Measurements from ENCODE around the gene MCAT. TPM values are rescaled to one million over a fixed set of nuclear protein-coding genes. Genes with fewer than 3 reads are reported as not detected.
"Not testable (repeated sequence)": the region's sequence is repeated elsewhere in the genome, so short reads cannot be mapped to it uniquely, and the experiment has no call there.

Gene MCAT
- total and polyA plus RNA-seq, 5 experiments from 2014 or later = 9.2 to 11.3 (median 10.8) TPM

DNA sequence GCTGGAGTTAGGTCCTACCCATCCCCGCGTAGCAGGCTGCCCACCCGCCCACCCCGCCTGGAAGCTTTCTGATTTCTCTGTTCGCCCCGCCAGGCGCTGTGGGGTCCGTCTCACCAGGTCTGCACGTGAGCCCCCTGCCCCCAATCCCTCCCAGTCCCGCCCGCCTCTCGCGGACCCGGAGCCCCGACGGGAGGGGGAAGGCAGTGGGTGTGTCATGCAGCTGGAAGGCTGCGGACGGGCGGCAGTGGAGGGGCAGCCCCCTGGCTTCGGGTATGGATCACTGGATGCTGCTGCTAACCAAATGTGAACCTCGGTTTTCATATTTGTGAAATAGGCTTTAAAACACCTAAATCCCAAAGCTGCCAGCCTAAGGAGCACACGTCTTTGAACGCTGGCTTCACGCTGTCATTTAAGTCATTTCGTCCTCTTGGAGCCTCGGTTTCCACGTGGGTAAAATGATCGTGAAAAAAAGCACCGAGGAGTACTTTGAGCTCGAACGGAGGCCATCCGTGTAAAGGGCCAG is 33.2 kb downstream of the MCAT start:
- peak overlapping the region; percentile 70 to 89 (median 84) for H3K4me3 Mint-ChIP-seq
- H3K27me3 Mint-ChIP-seq = peaks cover 0 to 9% (median 0%) of the 10 kb centered on the region in 5 donors
- peak overlapping the region in 4 of 10 donors; percentile 27 to 82 (median 77) for H3K27ac Mint-ChIP-seq
- POLR2A ChIA-PET = interaction anchor here (0.5 to 1.6 kb wide), 7 partner anchors 8 to 266 kb away, joined by 3 to 4 read pairs (median 3); partner anchors contain the start of gene PACSIN2
- ATAC-seq (no peak), DNase-seq (no peak)
- H3K4me1 Mint-ChIP-seq = peaks cover 0 to 16% (median 8%) of the 10 kb centered on the region in 4 donors
- H3K9me3 Mint-ChIP-seq = no peaks in the 10 kb centered on the region
- no peaks in the 10 kb centered on the region for H3K36me3 Mint-ChIP-seq

DNA sequence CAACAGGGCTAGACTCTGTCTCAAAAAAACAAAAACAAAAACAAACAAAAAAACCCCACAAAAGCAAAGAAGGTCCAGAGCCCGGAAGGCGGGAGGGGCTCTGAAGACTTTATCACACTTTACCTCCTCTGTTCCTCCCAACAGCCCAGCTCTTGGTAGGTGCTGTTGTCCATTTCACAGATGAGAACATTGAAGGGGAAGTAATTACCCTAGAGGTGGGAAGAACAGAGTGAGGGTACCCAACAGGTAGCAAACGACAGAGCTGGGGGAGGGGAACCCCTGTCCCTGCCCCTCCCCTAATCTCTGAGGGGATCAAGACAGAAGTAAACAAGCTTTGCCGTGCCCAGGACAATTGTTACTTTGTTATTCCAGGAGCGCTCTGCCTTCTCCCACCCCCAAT is 33.7 kb downstream of the MCAT start:
- Mint-ChIP-seq H3K4me3 (peak overlapping the region in 9 of 10 donors; percentile 14 to 74 (median 47)), H3K27ac (peak overlapping the region in 3 of 10 donors; percentile 37 to 51 (median 44)), H3K36me3 (no peaks in the 10 kb centered on the region), H3K4me1 (peaks cover 0 to 15% (median 8%) of the 10 kb centered on the region in 4 donors), H3K27me3 (peaks cover 0 to 9% (median 0%) of the 10 kb centered on the region in 5 donors), H3K9me3 (no peaks in the 10 kb centered on the region)
- no peak for DNase-seq
- POLR2A ChIA-PET = interaction anchor here (0.5 to 1.6 kb wide), 2 partner anchors 41 to 78 kb away, joined by 3 read pairs; no protein-coding TSS in a partner anchor
- no peak for ATAC-seq

DNA sequence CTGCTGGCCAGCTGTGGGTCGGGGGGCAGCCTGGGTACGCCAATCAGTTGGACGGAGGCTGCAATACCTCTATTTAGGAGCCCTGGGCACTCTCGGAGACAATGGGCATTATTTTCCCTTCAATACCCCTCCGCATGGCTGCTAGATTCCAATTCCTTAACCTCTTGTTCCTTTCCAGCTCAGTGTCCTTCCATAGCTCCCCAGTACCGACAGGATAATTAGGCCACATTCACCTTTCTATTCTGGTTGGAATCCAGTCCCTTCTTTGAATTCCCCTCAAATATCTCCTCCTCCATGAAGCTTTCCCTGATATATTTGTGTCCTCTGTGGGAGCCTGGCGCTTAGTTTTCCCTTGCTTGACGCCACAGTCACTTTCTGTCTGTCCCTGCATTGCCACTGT is 36.9 kb downstream of the MCAT start:
- POLR2A ChIA-PET = interaction anchor here (0.7 kb wide), 1 partner anchor 82 kb away, joined by 3 read pairs; no protein-coding TSS in a partner anchor
- no peak for ATAC-seq
- Mint-ChIP-seq H3K36me3 (no peaks in the 10 kb centered on the region), H3K9me3 (no peaks in the 10 kb centered on the region), H3K4me1 (peaks cover 5 to 11% (median 8%) of the 10 kb centered on the region in 4 donors), H3K4me3 (no peak overlapping the region), H3K27me3 (peaks cover 0 to 3% (median 0%) of the 10 kb centered on the region in 5 donors), H3K27ac (no peak overlapping the region)
- DNase-seq = no peak

DNA sequence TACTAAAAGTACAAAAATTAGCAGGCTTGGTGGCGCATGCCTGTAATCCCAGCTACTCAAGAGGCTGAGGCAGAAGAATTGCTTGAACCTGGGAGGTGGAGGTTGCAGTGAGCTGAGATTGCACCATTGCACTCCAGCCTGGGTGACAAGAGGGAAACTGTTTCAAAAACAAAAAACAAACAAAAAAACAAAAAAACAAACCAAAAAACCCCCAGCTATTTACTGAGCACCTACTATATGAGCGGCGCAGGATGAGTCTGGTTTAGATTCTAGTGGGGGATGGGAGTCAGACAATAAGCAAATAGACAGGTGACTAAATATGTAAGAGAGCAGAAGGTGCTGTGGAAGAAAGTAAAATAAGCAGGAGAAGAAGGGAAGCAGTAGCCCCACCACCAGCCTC is 38.2 kb downstream of the MCAT start:
- H3K4me1 Mint-ChIP-seq = peaks cover 2 to 10% (median 5%) of the 10 kb centered on the region in 4 donors
- H3K27ac Mint-ChIP-seq, H3K9me3 Mint-ChIP-seq, H3K36me3 Mint-ChIP-seq, H3K27me3 Mint-ChIP-seq, H3K4me3 Mint-ChIP-seq, ATAC-seq, POLR2A ChIA-PET, DNase-seq: not testable (repeated sequence)

DNA sequence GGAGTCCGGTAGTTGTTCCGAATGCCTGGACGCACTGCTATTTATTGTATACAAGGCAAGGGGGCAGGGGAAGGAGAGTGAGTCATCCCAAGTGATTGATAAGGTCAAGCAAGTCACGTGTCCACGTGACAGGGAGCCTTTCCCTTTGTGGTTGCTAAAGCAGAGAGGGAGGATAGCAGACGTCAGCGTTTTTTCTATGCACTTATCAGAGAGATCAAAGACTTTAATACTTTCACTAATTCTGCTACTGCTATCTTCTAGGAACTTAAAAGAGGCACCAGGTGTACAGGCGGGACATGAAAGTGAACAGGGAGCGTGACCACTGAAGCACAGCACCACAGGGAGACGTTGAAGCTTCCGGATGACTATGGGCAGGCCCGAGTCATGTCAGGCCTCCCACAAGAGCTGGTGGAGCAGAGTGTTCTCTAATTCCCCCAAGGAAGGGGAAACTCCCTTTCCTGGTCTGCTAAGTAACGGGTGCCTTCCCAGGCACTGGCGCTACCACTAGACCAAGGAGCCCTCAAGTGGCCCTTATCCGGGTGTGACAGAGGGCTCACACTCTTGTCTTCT is 39.1 kb downstream of the MCAT start:
- POLR2A ChIA-PET = interaction anchor here (0.5 kb wide), 1 partner anchor 16 kb away, joined by 5 read pairs; no protein-coding TSS in a partner anchor
- peak overlapping the region in 2 of 10 donors; percentile 36 to 64 for H3K4me3 Mint-ChIP-seq
- not testable (repeated sequence) for H3K27me3 Mint-ChIP-seq, H3K9me3 Mint-ChIP-seq, ATAC-seq, H3K36me3 Mint-ChIP-seq
- H3K4me1 Mint-ChIP-seq = peaks cover 2 to 10% (median 5%) of the 10 kb centered on the region in 4 donors
- peak in 1 of 10 donors; percentile 14 for DNase-seq
- H3K27ac Mint-ChIP-seq = peak overlapping the region in 4 of 10 donors; percentile 9 to 86 (median 72)

DNA sequence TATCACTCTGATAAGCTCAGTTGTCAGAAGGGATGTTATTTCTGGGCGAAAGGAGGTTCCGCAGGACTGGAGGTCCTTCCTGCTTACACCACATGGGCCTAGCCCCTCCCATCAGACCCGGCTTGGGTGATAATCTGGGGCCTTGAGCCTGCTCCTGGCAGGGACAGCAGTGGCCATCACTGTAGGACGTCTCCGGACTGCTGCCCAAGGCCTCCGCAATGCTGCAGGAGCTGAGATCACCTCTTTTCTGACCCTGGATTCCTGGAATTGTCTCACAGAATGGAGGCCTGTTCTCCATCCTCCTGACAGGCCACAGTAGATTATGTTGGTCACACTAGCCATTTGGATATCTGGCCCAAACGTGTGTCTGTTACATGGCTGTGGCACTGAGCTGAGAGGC is 41.9 kb downstream of the MCAT start:
- Mint-ChIP-seq H3K27me3 (no peaks in the 10 kb centered on the region), H3K36me3 (peaks cover 0 to 3% (median 0%) of the 10 kb centered on the region in 3 donors), H3K4me1 (peaks cover 0 to 10% (median 5%) of the 10 kb centered on the region in 4 donors), H3K9me3 (peaks cover 0 to 6% (median under 1%) of the 10 kb centered on the region in 9 donors), H3K4me3 (no peak overlapping the region), H3K27ac (no peak overlapping the region)
- ATAC-seq (no peak), DNase-seq (no peak)
- POLR2A ChIA-PET = no interaction called here

DNA sequence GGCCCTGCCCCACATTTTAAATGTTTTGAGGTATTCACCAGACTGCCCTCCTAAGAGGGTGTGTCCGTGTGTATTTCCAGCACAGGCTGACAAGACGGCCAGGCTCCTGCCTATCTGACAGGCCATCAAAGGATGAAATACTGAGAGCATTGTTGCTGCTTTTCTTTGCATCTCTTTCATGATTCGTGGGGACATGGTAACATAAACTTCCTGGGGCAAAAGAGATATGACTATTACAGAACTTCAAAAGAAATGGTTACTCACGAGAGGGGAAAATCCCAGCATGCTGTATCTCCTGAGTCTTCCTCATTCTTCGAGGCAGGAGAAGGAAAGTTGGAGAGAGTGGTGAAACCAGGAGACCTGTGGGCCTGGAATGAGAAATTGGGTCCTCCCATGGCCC is 43.0 kb downstream of the MCAT start:
- Mint-ChIP-seq H3K27me3 (no peaks in the 10 kb centered on the region), H3K36me3 (peaks cover 0 to 5% (median 3%) of the 10 kb centered on the region in 3 donors), H3K27ac (no peak overlapping the region), H3K4me3 (no peak overlapping the region), H3K9me3 (peaks cover 0 to 10% (median 6%) of the 10 kb centered on the region in 9 donors), H3K4me1 (peaks cover 0 to 10% (median 5%) of the 10 kb centered on the region in 4 donors)
- DNase-seq (no peak), ATAC-seq (no peak)
- POLR2A ChIA-PET = no interaction called here

DNA sequence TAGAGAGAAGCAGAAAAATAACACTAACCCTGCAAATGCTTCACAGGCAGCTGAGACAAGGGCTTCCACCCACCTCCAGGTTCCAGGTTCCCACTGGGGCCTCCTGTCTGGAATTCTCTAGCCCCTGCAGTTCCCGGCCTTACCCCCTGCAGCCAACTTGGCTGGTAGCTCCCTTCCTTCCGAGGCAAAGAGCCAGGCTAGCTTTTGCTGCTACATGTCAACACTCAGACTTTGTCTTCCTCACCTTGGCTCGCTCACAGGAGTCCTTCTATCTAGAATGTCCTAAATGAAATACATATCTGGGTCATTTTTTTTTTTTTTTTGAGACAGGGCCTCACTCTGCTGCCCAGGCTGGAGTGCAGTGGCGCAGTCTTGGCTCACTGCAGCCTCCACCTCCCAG is 44.1 kb downstream of the MCAT start:
- Mint-ChIP-seq H3K4me3 (no peak overlapping the region), H3K27me3 (no peaks in the 10 kb centered on the region), H3K36me3 (peaks cover 0 to 5% (median 3%) of the 10 kb centered on the region in 3 donors), H3K9me3 (peaks cover 0 to 11% (median 6%) of the 10 kb centered on the region in 9 donors), H3K27ac (no peak overlapping the region), H3K4me1 (peaks cover 0 to 7% (median 4%) of the 10 kb centered on the region in 4 donors)
- ATAC-seq (no peak), DNase-seq (no peak)
- POLR2A ChIA-PET = interaction anchor here (0.7 kb wide), 1 partner anchor 11 kb away, joined by 4 read pairs; the partner anchor contains the start of gene BIK

DNA sequence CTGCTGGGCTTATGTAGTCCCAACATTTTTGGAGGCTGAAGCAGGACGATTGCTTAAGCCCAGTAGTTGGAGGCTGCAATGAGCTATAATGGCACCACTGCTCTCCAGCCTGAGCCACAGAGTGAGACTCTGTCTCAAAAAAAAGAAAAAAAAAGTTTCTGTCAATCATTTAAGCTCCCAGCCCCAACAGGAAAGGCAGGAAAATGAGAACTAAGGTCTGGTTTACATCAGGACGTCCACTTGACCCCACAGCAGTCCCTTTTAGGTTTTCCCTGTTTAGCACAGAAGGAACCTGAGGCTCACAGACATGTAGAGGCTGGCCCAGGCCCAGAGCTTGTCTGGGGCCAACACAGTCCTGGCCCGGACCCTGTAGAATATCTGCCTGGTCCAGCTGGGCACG is 44.8 kb downstream of the MCAT start:
- POLR2A ChIA-PET = no interaction called here
- H3K4me3 Mint-ChIP-seq = no peak overlapping the region

DNA sequence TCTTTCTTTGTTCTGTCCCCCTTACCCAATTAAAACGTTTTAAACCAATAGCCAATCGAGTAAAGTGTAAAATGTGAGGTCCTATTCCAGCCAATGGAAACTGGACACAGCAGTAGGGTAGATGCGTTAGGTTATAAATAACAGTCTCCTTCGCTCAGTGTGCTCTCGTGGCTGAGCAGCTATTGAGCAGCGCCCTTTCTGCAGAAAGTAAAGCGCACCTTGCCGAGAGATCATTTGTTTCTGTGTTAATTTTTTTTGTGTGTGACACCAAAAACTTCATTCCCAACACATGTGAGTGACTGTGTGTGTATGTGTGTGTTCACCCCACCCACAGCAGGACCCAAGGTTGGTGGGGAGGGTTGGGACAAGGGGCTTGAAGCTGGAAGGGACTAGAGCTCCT is 46.8 kb downstream of the MCAT start:
- Mint-ChIP-seq H3K4me3 (no peak overlapping the region), H3K4me1 (no peaks in the 10 kb centered on the region), H3K27ac (peak overlapping the region in 1 of 10 donors; percentile 29), H3K27me3 (no peaks in the 10 kb centered on the region), H3K9me3 (peaks cover 0 to 11% (median 6%) of the 10 kb centered on the region in 9 donors), H3K36me3 (peaks cover 0 to 5% (median 3%) of the 10 kb centered on the region in 3 donors)
- no peak for ATAC-seq
- POLR2A ChIA-PET = no interaction called here
- DNase-seq = no peak

More for the DNA sequence above, 44.8 kb downstream of the MCAT start:
- H3K27me3 Mint-ChIP-seq = no peaks in the 10 kb centered on the region
- peaks cover 0 to 11% (median 6%) of the 10 kb centered on the region in 9 donors for H3K9me3 Mint-ChIP-seq
- no peak for DNase-seq
- no peak overlapping the region for H3K27ac Mint-ChIP-seq
- ATAC-seq = no peak
- peaks cover 0 to 5% (median 3%) of the 10 kb centered on the region in 3 donors for H3K36me3 Mint-ChIP-seq
- H3K4me1 Mint-ChIP-seq = no peaks in the 10 kb centered on the region

DNA sequence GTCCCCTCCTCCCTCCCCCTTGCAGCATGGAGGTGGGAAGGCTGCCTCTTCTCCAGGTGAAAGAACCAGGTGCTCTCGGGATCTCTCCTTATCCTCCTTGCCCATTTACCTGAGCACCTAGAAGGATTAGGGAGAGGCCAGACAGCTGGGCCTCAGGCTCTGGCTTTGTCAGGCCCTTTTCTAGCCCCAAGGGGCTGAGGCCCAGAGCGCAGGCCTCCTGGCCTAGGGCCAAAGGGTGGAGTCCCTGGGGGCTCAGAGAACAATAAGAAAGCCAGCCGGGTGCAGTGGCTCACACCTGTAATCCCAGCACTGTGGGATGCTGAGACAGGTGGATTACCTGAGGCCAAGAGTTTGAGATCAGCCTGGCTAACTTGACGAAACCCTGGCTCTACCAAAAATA is 48.6 kb downstream of the MCAT start:
- no peak overlapping the region for H3K4me3 Mint-ChIP-seq
- ATAC-seq (no peak), DNase-seq (no peak)
- peak overlapping the region in 1 of 10 donors; percentile 84 for H3K27ac Mint-ChIP-seq
- POLR2A ChIA-PET = no interaction called here
- H3K36me3 Mint-ChIP-seq = peaks cover 0 to 5% (median 3%) of the 10 kb centered on the region in 3 donors
- no peaks in the 10 kb centered on the region for H3K27me3 Mint-ChIP-seq
- peaks cover 0 to 4% (median 2%) of the 10 kb centered on the region in 4 donors for H3K4me1 Mint-ChIP-seq
- peaks cover 0 to 11% (median 6%) of the 10 kb centered on the region in 9 donors for H3K9me3 Mint-ChIP-seq

DNA sequence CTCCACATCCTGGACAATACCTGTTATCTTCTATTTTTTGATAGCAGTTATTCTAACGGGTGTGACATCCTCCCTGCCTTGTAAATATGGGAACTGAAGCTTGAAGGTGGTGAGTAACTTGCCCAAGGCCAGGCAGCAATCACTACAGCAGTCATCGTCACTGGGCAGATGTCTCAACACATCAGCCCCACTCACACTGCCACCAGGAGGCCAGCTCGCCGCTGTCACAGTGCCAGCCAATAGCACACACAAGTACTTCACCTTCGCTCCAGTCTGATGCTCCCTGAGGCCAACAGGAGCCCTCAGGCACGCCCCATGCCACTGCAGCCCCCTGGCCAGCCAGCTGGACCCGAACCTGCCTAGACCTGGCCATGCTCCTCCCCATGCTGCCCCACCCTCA is 49.1 kb downstream of the MCAT start:
- Mint-ChIP-seq H3K27ac (no peak overlapping the region), H3K9me3 (peaks cover 0 to 11% (median 6%) of the 10 kb centered on the region in 9 donors), H3K4me3 (no peak overlapping the region), H3K27me3 (no peaks in the 10 kb centered on the region), H3K36me3 (peaks cover 0 to 5% (median 3%) of the 10 kb centered on the region in 3 donors), H3K4me1 (peaks cover 0 to 7% (median 4%) of the 10 kb centered on the region in 4 donors)
- DNase-seq (no peak), ATAC-seq (no peak)
- POLR2A ChIA-PET = no interaction called here

DNA sequence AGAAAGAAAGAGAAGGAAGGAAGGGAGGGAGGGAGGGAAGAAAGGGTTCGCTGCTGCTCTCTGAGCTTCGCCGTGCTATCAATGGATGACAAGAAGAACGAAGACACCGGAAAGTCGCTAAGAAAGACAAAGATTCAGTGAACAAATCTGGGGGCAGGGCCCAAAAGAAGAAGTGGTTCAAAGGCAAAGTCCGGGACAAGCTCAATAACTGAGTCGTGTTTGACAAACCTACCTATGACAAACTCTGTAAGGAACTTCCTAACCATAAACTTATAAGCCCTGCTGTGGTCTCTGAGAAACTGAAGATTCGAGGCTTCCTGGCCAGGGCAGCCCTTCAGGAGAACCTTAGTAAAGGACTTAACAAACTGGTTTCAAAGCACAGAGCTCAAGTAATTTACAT is 51.1 kb downstream of the MCAT start:
- DNase-seq = no peak
- POLR2A ChIA-PET = interaction anchor here (0.6 kb wide), 1 partner anchor 24 kb away, joined by 3 read pairs; no protein-coding TSS in a partner anchor
- ATAC-seq = no peak
- H3K4me3 Mint-ChIP-seq = no peak overlapping the region
- no peaks in the 10 kb centered on the region for H3K27me3 Mint-ChIP-seq
- peaks cover 3 to 14% (median 10%) of the 10 kb centered on the region in 4 donors for H3K4me1 Mint-ChIP-seq
- peaks cover 0 to 11% (median 6%) of the 10 kb centered on the region in 9 donors for H3K9me3 Mint-ChIP-seq
- H3K36me3 Mint-ChIP-seq = peaks cover 0 to 5% (median 3%) of the 10 kb centered on the region in 3 donors
- H3K27ac Mint-ChIP-seq = no peak overlapping the region
